HCT116 (cell line): Measurements from ENCODE around the gene ONECUT3. TPM values are rescaled to one million over a fixed set of nuclear protein-coding genes. Genes with fewer than 3 reads are reported as not detected.

Source experiments
- ATAC-seq: fragments of 200-7000 bp; cut with Tn5 transposase; 2 replicates; pipeline ENCODE4 v1.9.1; 2020; ENCODE audit warnings: mild to moderate bottlenecking, moderate library complexity
- BruUV-seq: library from RNA; stranded (reverse); fragments of 400-500 nt; replicated peaks from 2 replicates; lab custom pipeline; 2021; lab: Mats Ljungman, UMichigan
- CTCF ChIA-PET: fragments of 300-600 bp; sonication (Branson Sonifier 250); formaldehyde crosslinking; loops from one replicate; lab custom pipeline; 2021; ENCODE audit warnings: antibody characterized with exemption; lab: Charles Lee
- POLR2A ChIA-PET: fragments of 300-600, 350-600 bp; sonication (Branson Sonifier 250); formaldehyde crosslinking; loops from one replicate; lab custom pipeline; 2021; ENCODE audit warnings: antibody characterized with exemption; lab: Charles Lee
- RAD21 ChIA-PET, 2 experiments: fragments of 300-600 bp; sonication (Branson Sonifier 250); formaldehyde crosslinking; loops; one replicate each; lab custom pipeline; 2023; ENCODE audit warnings: low total read pairs in 2 of 2; ENCODE audit not compliant: uncharacterized antibody in 2 of 2, unreplicated experiment in 2 of 2, low non-redundant PET in 1 of 2; lab: Charles Lee
- DNase-seq: peaks from one replicate; pipeline ENCODE4 v3.0.0-alpha.2; 2010; ENCODE audit warnings: low read depth, low spot score
- H2AFZ ChIP-seq: fragments of 200-600 bp; shearing (Covaris generic), sonication (generic); 2 replicates; pipeline ENCODE4 v1.6.1; 2017; ENCODE audit warnings: low read depth, mixed run types, mixed read lengths, antibody characterized with exemption, low read length; ENCODE audit not compliant: poor library complexity, severe bottlenecking
- H3K27ac ChIP-seq: 2 replicates; pipeline ENCODE4 v1.5.1; 2012; ENCODE audit warnings: low read depth, low read length
- H3K27me3 ChIP-seq: fragments of 200-600 bp; sonication (generic); 2 replicates; pipeline ENCODE4 v1.6.1; 2016; ENCODE audit warnings: mixed run types, low read length, mixed read lengths; ENCODE audit not compliant: insufficient read depth
- H3K36me3 ChIP-seq, 2 experiments: fragments of 200-500 bp in 1 of 2; fragments of 200-600 bp in 1 of 2; sonication (Bioruptor generic) in 1 of 2; sonication (generic) in 1 of 2; 2 replicates each; pipeline versions ENCODE4 v1.5.1 to v1.6.1; 2014 to 2016; ENCODE audit warnings: low read length in 2 of 2, inconsistent platforms in 1 of 2, mixed read lengths in 1 of 2, mixed run types in 1 of 2; ENCODE audit not compliant: insufficient read depth in 2 of 2, control insufficient read depth in 1 of 2
- H3K4me1 ChIP-seq, 2 experiments: fragments of 200-600 bp in 1 of 2; sonication (generic) in 1 of 2; 2 replicates each; pipeline versions ENCODE4 v1.5.1 to v1.6.1; 2012 to 2017; ENCODE audit warnings: low read length in 2 of 2, inconsistent platforms in 1 of 2, mild to moderate bottlenecking in 1 of 2, mixed read lengths in 1 of 2, mixed run types in 1 of 2, moderate library complexity in 1 of 2; ENCODE audit not compliant: insufficient read depth in 2 of 2, control insufficient read depth in 1 of 2
- H3K4me2 ChIP-seq: fragments of 200-600 bp; sonication (generic); 2 replicates; pipeline ENCODE4 v1.6.1; 2017; ENCODE audit warnings: mixed run types, low read length, mixed read lengths
- H3K4me3 ChIP-seq, 2 experiments: fragments of 200-600 bp in 1 of 2; sonication (generic) in 1 of 2; replicated peaks in 1 of 2; 2 replicates each; pipeline ENCODE4 v1.5.1; 2011 to 2016; ENCODE audit warnings: low read length in 2 of 2, control low read depth in 1 of 2, low read depth in 1 of 2, mild to moderate bottlenecking in 1 of 2, mixed read lengths in 1 of 2, mixed run types in 1 of 2
- H3K79me2 ChIP-seq: fragments of 200-600 bp; sonication (generic); 2 replicates; pipeline ENCODE4 v1.6.1; 2017; ENCODE audit warnings: mild to moderate bottlenecking, mixed run types, low read length, moderate library complexity, mixed read lengths; ENCODE audit not compliant: insufficient read depth
- H3K9ac ChIP-seq: fragments of 200-600 bp; sonication (generic); 2 replicates; pipeline ENCODE4 v1.6.1; 2016; ENCODE audit warnings: low read length, mixed read lengths
- H3K9me2 ChIP-seq: fragments of 200-600 bp; sonication (generic), shearing (Covaris generic); 2 replicates; pipeline ENCODE4 v1.6.1; 2017; ENCODE audit warnings: mixed run types, mild to moderate bottlenecking, moderate library complexity; ENCODE audit not compliant: insufficient read depth
- H3K9me3 ChIP-seq, 2 experiments: fragments of 200-500 bp in 1 of 2; fragments of 200-600 bp in 1 of 2; sonication (Bioruptor generic) in 1 of 2; sonication (generic) in 1 of 2; 2 replicates each; pipeline ENCODE4 v1.6.1; 2014 to 2017; ENCODE audit warnings: low read length in 2 of 2, mixed read lengths in 2 of 2, inconsistent platforms in 1 of 2, low read depth in 1 of 2, mild to moderate bottlenecking in 1 of 2, mixed run types in 1 of 2, moderate library complexity in 1 of 2; ENCODE audit not compliant: control insufficient read depth in 1 of 2, insufficient read depth in 1 of 2
- H4K20me1 ChIP-seq: fragments of 200-600 bp; sonication (generic), shearing (Covaris generic); 2 replicates; pipeline ENCODE4 v1.6.1; 2017; ENCODE audit warnings: mixed run types, mild to moderate bottlenecking, moderate library complexity; ENCODE audit not compliant: insufficient read depth
- ATF3 ChIP-seq: IDR thresholded peaks from 2 replicates; pipeline ENCODE4 v1.6.1; 2012
- EGR1 ChIP-seq: IDR thresholded peaks from 2 replicates; pipeline ENCODE4 v1.6.1; 2012; ENCODE audit warnings: low read depth
- POLR2A ChIP-seq: IDR thresholded peaks from 2 replicates; pipeline ENCODE4 v1.7.0; 2011; ENCODE audit warnings: borderline replicate concordance; ENCODE audit not compliant: insufficient read depth, insufficient read length; ENCODE audit errors: extremely low read depth
- POLR2AphosphoS5 ChIP-seq: IDR thresholded peaks from 2 replicates; pipeline ENCODE4 v1.6.1; 2011; ENCODE audit warnings: mild to moderate bottlenecking, low read depth, low read length, moderate library complexity
- RAD21 ChIP-seq: IDR thresholded peaks from 2 replicates; pipeline ENCODE4 v1.6.1; 2012; ENCODE audit warnings: low read depth, mild to moderate bottlenecking
- REST ChIP-seq: IDR thresholded peaks from 2 replicates; pipeline ENCODE4 v1.6.1; 2012; ENCODE audit warnings: low read depth
- SRF ChIP-seq: IDR thresholded peaks from 2 replicates; pipeline ENCODE4 v1.6.1; 2012; ENCODE audit warnings: low read depth
- TCF7L2 ChIP-seq: IDR thresholded peaks from 2 replicates; pipeline ENCODE4 v1.7.0; 2011; ENCODE audit warnings: borderline replicate concordance, inconsistent platforms; ENCODE audit not compliant: insufficient read depth, insufficient read length; ENCODE audit errors: extremely low read depth
- YY1 ChIP-seq: IDR thresholded peaks from 2 replicates; pipeline ENCODE4 v1.6.1; 2011; ENCODE audit warnings: low read length, low read depth, moderate library complexity, mild to moderate bottlenecking; ENCODE audit not compliant: insufficient replicate concordance; ENCODE audit errors: extremely low read depth
- ZNF274 ChIP-seq: fragments of 200-500 bp; sonication (Bioruptor generic); IDR thresholded peaks from 2 replicates; pipeline ENCODE4 v1.6.1; 2014; ENCODE audit warnings: mild to moderate bottlenecking, low read depth, low read length, inconsistent platforms
- intact Hi-C: fragments of 100-400 bp; cut with micrococcal nuclease; formaldehyde crosslinking; loops from 2 replicates; pipeline ENCODE4 v1.10.0; 2022
- total RNA-seq: library from RNA; stranded (reverse); gene quantifications from one replicate; pipeline ENCODE4 v1.2.1, GENCODE V29; 2021; ENCODE audit not compliant: unreplicated experiment
- TF ChIP-seq, protein P1 (sequence below), 3 experiments: fragments of 200-600 bp in 1 of 3; sonication (generic) in 1 of 3; IDR thresholded peaks in 2 of 3; conservative IDR thresholded peaks in 1 of 3; 2 replicates each; pipeline ENCODE4 v1.5.1; 2012 to 2017; ENCODE audit warnings: low read depth in 2 of 3, low read length in 2 of 3, antibody characterized with exemption in 1 of 3, borderline replicate concordance in 1 of 3, control low read depth in 1 of 3, mild to moderate bottlenecking in 1 of 3, mixed read lengths in 1 of 3, mixed run types in 1 of 3, moderate library complexity in 1 of 3; ENCODE audit not compliant: insufficient read depth in 1 of 3

The ONECUT3 gene
- total RNA-seq, 1 experiment from 2014 or later, result 22.1 TPM

DNA sequence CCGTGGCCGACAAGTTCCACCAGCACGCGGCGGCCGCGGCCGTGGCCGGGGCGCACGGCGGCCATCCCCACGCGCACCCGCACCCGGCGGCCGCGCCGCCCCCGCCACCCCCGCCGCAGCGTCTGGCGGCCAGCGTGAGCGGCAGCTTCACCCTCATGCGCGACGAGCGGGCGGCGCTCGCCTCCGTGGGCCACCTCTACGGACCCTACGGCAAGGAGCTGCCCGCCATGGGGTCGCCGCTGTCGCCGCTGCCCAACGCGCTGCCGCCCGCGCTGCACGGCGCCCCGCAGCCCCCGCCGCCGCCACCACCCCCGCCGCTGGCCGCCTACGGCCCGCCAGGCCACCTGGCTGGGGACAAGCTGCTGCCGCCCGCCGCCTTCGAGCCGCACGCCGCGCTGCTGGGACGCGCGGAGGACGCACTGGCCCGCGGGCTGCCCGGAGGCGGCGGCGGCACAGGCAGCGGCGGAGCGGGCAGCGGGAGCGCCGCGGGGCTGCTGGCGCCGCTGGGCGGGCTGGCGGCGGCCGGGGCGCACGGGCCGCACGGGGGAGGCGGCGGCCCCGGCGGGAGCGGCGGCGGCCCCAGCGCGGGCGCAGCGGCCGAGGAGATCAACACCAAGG, 821 bp downstream of the ONECUT3 start:
- Histone ChIP-seq H2AFZ (no peak overlapping the region), H3K4me2 (peak overlapping the region; percentile 76; the same call in 1 of the 2 replicates), H4K20me1 (peaks cover 4% of the 10 kb centered on the region; the same call in 1 of the 2 replicates), H3K27me3 (no peaks in the 10 kb centered on the region), H3K27ac (peak overlapping the region; percentile 87), H3K9me2 (no peaks in the 10 kb centered on the region), H3K9me3 (no peaks in the 10 kb centered on the region), H3K4me3 (peak overlapping the region; percentile 62 to 66), H3K4me1 (peaks cover 18 to 57% of the 10 kb centered on the region in 2 experiments), H3K79me2 (peaks cover 61% of the 10 kb centered on the region)
- no peak for DNase-seq
- CTCF ChIA-PET, result no interaction called here
- RAD21 ChIA-PET, result no interaction called here
- ATAC-seq, result no peak
- no TSS peak for BruUV-seq
- intact Hi-C loops, result no loop called here
- no peak for TF ChIP-seq RAD21
- no peak for TF ChIP-seq YY1
- no peak for TF ChIP-seq REST
- TF ChIP-seq POLR2A, result no peak
- TF ChIP-seq SRF, result no peak
- TF ChIP-seq TCF7L2, result no peak
- TF ChIP-seq ATF3, result no peak
- TF ChIP-seq POLR2AphosphoS5, result no peak
- TF ChIP-seq, protein P1, sequence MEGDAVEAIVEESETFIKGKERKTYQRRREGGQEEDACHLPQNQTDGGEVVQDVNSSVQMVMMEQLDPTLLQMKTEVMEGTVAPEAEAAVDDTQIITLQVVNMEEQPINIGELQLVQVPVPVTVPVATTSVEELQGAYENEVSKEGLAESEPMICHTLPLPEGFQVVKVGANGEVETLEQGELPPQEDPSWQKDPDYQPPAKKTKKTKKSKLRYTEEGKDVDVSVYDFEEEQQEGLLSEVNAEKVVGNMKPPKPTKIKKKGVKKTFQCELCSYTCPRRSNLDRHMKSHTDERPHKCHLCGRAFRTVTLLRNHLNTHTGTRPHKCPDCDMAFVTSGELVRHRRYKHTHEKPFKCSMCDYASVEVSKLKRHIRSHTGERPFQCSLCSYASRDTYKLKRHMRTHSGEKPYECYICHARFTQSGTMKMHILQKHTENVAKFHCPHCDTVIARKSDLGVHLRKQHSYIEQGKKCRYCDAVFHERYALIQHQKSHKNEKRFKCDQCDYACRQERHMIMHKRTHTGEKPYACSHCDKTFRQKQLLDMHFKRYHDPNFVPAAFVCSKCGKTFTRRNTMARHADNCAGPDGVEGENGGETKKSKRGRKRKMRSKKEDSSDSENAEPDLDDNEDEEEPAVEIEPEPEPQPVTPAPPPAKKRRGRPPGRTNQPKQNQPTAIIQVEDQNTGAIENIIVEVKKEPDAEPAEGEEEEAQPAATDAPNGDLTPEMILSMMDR (IDR thresholded peaks at IDR 0.05 in 2 of 3, conservative IDR thresholded peaks at IDR 0.05 in 1 of 3; ENCODE audit: borderline replicate concordance in 1 of 3, insufficient read depth in 1 of 3, low read depth in 2 of 3, low read length in 2 of 3), result no peak
- no peak for TF ChIP-seq EGR1
- TF ChIP-seq ZNF274, result no peak
- TF ChIP-seq, all 23 proteins: peak for 0
- no peaks in the 10 kb centered on the region for H3K36me3 ChIP-seq
- POLR2A ChIA-PET, result no interaction called here
- H3K9ac ChIP-seq, result peak overlapping the region; percentile 74
